GM19463 (cell line): Measurements from ENCODE around the gene TNRC6C.
"Not testable (repeated sequence)": the region's sequence is repeated elsewhere in the genome, so short reads cannot be mapped to it uniquely, and the experiment has no call there.

Experiments used
- ATAC-seq: cut with Tn5 transposase; IDR thresholded peaks from one replicate; pipeline ENCODE4 v1.9.1; 2021; ENCODE audit warnings: mild to moderate bottlenecking, moderate library complexity; ENCODE audit not compliant: unreplicated experiment

The TNRC6C gene

DNA sequence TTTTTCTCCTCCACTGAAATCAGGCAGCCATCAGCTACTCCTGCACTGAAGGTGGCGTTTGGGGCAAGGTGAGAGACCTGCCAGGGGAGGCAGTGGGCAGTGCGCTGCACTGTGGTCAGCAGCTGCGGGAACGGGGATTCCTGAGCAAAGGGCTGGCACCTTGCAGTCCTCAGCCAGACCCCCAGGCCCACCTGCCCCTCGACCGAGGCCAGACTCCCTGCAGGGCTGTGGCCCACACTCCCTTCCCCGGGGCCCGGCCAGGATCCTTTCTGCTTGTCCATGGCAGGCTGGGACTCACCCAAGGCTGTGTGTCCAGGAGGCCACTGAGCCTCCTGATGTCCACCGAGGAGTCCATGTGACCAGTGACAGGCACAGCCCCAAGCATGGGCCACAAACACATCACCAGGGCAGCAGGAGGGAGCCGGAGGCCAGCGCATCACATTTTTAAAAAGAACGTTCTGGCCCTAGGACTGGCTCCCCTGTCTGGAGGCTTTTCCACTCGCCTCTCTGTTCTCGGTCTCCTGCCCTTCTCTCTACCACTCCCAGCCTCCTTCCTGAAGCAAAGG, 28.5 kb upstream of the TNRC6C start:
- no peak for ATAC-seq

DNA sequence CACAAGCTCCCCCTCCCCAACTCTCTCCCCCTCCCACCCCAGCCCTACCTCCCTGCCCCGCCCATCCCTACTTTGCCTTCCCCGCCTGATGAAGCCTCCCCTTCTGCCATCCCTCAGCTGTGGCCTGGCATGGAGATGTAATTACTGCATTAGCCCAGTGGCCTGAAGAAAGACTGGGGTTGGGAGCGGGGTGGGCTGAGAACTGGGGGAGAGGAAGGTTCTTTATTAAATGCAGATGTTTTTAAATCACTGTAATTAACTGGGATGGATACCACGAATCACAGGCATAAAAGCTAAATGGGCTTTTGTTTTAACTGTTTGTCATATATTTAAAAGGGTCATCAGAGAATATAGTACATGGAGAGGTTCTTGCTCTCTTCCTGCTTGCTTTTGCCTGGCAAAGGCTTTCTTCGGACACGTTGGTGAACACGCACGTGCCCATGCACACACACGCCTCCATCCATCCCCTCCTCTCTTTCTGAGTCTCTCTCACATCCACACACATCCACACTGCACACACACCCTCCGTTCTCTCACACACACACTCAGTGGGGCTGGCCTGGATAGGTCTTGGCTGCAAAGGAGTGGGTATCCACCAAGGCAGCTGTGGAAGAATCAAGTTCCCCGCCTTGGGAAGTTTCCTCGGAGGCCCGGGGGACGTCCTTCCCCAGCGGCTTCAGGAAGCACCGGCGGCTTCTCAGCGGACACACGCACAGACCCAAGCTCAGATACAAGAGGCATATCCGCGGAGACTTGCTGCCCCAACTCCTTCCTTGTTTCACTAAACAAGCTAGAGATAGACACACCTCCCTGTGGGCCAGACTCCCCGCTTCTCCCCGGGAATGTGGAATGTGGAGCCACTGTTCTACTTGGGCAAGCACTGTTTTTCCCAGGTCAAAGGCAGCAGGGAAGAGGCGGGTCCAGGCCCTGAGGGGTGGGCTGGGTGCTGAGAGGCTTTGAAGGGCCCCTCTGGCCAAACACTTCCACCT, 27.4 kb upstream of the TNRC6C start:
- no peak for ATAC-seq

DNA sequence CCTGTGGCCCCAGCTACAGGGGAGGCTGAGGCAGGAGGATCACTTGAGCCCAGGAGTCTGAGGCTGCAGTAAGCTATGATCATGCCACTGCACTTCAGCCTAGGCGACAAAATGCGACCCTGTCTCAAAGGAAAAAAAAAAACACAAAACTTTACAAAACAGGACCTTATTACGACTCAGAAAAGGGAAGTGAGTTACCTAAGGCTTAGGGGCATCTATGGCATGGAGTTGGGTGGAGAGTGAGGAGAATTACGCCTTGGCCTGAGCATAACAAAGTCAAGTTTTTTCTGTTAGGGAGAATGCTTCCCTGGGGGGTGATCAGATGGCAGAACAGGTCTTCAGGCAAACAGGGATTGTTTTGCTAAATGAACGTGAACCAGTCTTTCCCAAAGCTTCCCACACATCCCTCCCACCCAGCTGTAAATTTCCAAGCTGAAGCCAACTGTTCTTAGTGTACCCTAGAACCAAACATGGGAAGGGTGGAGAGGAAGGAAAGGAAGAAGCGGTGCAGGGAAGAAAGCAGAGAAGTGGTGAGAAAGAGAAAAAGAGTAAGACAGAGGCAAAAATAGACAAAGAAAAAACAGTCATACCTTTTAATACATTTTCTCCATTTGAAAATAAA, 24.6 kb upstream of the TNRC6C start:
- no peak for ATAC-seq

DNA sequence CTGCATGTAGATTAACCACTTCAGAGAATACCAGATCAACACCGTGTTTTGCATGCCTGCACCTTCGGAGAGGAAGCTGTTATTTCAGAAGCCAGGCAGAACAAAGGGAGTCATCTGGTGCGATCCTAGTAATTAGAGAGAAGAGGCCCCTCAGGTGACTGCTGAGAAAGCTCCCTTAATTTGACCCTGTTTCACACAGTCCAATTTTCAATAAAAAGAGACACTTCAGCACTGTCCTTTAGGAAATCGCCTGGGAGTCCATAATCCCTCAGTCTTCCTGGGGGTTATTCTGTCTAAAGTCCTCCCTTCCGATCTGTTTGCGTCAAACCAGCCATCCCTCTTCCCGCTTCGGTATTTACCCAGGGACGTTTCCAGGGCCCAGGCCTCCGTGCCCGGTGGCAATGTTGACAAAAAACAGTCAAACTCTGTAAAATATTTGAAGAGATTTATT, 23.4 kb upstream of the TNRC6C start:
- ATAC-seq = no peak

DNA sequence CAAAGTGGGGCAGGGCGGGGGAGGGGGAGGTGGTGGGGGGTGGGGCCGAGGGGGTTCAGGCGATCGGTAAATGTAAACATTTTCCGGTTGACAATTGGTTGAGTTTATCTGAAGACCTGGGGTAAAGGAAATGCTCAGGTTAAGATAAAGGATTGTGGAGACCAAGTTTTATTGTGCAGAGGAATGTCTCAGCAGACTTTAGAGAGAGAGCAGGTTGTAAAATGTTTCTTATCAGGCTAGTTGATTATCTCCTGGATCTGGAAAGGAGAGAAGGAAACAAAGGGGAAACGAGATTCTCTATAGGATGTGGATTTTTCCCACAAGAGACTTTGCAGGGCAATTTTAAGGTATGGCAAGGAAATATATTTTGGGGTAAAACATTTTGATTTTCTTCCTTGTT, 22.8 kb upstream of the TNRC6C start:
- not testable (repeated sequence) for ATAC-seq

DNA sequence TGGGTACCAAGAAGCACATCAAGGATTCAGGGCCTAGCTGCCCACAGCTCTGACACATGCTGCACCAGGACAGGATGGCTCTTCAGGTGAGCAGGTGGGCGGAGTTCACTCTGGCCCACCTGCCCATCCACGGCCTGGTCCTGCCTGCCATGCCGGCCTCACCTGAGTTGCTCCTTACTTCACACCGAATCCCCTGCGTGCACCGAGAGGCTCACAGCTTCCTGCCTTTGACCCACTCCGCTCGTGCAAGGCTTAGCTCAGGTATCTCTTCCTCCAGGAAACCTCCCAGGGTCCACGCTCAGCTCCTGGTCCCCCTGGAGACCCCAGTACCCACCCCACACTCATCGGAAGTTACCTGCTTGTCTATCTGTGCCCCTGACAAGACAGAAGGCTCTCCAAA, 21.6 kb upstream of the TNRC6C start:
- no peak for ATAC-seq

DNA sequence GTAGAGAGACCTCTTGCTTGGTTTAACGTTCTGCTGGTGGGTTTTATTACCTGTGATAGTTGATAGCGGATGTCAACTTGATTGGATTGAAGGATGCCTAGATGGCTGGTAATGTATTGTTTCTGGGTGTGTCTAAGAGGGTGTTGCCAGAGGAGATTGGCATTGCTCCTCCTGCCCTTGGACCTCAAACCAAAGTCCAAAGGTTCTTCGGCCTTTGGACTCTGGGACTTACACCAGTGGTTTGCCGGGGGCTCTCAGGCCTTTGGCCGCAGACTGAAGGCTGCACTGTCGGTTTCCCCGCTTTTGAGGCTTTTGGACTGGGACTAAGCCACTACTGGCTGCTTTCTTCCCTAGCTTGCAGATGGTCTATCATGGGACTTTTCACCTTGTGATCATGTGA, 17.5 kb upstream of the TNRC6C start:
- no peak for ATAC-seq

DNA sequence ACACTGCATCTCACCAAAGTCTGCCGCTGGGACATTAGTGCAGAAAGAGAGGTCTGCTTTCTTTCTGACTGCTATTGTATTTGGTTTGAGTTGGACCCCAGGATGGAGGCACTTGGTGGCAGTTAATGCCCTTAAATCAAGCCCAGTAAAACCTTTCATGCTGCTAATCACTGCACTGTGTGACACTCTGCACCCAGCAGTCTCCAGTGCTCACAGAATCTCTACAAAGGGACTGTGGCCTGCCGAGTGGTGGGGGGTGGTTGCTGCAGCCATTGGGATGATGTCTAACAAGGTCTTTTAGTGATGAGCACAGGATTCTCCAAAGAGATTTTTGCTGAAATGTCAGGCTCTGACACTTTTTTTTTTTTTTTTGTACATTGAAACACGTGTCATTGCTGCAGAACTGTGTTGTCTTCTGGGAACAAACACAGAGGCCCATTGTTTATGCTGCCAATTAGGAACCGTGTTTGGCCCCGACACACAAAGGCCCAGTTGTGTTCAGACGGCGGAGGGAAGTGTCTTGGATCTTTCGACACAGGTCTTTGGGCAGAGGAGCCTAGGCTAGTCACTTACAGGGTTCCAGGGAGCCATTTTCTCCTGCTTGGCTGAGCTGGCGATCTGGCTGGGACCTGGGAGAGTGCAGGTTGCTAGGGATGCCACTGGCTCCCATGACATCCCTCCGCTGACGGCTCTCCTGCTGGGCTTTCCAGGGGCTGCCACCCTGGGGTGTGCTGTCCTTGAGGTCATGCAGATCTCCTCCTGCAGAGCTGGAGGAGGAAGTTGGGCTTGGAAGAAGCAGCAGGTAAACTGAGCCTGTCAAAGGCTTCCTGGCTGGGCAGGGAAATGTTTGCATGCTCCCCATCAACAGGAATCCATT, 16.2 kb upstream of the TNRC6C start:
- no peak for ATAC-seq

DNA sequence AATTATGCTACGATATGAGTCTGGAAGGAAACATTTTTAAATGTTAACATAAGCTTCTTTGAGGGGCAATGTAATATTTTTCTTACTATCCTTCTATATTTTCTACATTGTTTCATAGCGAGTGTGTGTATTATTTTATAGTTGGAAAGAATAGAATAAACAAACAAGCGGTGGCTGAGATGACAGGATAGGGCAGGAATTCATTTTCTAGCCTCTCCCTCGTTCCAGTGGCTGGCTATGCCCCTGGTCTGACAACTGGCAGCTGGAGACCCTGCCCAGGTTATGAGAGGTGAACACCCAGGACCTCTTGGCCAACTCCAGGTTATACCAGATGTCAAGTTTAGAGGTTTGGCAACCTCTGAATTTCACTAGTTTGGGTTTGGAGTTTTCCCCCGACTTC, 14.5 kb upstream of the TNRC6C start:
- no peak for ATAC-seq

DNA sequence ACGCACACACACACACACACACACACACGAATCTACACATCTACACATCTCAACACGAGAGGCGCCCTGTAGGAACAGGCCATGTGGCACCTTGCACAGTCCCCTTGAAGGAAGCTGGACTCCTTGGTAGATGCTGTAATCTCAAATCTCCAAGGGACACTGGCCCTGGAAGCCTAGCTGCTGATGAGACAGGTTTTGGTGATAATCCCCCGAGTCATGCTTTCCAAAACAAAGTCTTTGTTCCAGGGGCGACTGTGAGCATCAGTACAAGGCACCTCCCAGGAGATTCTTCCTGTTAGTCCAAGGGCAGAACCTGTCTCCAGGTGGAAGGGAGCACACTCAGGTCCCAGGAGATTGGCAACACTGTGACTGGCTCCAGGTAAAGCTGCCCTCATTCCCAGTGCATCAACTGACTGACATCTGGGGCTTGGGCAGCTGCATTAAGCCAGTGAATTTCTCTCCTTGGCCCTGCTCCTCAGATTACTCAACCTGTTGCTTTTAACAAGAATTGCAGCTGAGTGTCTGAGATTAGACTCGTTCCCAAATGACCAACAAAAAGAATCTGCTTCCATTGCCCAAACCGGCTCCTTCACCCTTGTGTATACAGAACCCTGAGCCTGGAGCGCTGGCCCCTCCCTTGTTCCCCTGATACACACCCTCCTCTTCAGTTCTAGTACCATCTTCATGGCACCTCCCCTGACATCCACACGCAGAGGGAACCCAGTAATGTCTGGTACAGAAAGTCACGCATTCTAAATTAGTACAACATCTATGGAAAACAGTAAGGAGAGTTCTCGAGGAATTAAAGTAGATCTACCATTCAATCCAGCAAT, 13.9 kb upstream of the TNRC6C start:
- no peak for ATAC-seq

DNA sequence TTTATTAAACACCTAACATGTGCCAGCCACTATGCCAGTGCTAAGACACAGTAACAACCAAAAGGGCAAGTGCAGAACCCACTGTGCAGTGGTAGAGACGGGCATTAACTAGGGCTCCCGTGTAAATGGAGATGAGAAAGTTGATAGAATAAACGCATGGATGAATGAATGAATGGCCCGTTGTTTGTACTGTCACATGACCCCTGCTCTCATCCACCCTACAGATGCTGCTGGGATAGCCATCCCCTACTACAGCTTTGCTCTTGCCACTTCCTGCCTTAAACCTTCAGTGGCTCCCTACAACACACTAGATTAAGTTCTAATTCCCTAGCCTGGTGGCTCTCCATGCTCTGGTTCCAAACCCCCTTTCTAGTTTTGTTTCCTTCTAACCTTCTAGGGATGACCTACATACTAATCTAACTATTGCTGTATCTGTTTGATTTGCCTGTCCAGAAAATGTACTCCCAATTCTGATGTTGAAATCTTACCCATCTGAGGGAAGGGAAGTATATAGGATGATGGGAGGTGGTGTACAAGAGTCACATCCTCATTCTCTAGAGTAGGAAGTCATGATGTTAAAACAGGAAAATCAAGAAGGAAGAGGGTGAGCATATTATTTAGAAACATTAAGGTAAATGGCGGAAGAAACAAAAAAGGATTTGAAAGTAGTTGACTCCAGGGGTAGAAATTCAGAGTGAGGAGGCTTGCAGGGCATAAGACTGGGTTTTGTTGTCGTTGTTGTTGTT, 11.4 kb upstream of the TNRC6C start:
- no peak for ATAC-seq

DNA sequence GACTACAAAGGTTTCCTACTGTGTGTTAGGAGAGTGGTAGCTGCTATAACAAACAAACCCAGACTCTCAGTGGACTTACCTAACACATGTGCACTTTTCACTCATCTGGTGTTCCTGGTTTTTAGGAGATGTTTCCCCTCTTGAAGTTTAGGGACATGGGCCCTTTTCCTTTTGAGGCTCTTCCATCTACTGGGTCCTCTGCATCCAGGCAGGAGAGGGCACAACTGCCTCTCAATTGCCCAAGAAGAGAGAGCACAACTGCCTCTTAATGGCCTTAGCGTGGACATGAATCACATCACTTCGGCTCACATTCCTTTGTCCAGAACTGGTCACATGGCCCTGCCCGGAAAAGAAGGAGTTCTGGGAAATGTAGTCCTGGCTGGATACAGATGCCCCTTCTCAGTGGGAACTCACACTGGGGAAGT, 9.8 kb upstream of the TNRC6C start:
- no peak for ATAC-seq

DNA sequence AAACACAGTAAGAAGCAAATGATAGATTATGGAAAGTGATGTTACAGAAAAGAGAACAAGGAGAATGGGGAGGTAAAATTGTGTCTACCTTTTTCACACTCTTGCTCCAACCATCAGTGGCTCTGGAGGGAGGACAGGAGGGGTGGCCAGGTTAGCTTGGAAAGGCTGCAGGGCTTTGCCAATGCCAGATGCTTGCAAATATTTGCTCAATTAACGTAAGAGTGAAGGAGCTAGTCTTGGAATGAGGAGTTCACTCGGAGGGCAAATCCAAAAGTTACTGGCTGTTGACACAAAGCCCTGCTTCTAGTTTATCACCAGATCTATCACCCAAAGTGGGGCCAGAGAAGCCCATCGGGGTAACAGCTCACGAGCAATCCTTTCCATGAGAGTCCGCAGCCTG, 7.4 kb upstream of the TNRC6C start:
- no peak for ATAC-seq

DNA sequence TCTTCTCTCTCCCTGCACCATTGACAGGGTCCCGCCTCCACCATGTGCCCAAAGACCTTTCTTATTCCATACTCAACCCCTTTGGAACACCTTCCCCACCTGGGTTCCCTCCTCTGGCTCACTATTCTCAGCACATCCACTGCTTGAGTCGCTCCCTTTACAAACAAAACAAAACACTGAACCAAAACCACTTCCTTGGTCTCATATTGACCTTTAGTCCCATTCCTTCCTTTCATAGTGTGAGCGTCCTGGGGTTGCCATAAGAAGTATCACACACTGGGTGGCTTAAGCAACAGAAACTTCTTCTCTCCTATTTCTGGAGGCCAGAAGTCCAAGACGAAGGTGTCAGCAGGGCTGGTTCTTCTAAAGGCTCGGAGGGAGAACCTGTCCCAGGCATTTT, 6.1 kb upstream of the TNRC6C start:
- ATAC-seq = no peak

DNA sequence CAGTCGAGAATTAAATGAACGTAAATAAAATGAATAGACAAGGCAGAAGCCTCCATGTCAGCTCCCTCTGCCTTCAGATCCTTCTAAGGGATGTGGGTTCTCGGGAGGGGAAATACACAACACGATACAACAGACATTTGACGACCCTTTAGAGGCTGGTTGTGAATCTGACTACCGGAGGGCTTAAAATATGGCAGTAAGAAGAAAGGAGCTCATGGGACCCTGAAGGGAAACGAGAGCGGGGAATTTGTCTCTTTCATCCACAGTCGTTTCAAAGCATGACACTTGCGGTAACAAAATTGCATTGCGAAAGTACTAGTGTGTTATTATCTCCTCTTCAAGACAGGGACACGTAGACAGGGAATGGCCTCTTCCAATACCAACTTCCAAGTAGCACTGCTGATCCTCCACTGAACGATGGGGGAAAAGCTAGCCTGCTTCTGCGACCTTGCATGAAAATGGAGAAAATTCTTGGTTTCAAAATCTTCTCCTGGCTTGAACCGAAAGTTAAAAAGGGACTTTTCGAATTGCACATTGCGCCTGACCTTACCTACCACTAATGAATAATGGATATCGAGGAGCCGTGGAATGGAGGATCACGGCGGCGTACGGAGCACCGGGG, 1.2 kb upstream of the TNRC6C start:
- no peak for ATAC-seq

DNA sequence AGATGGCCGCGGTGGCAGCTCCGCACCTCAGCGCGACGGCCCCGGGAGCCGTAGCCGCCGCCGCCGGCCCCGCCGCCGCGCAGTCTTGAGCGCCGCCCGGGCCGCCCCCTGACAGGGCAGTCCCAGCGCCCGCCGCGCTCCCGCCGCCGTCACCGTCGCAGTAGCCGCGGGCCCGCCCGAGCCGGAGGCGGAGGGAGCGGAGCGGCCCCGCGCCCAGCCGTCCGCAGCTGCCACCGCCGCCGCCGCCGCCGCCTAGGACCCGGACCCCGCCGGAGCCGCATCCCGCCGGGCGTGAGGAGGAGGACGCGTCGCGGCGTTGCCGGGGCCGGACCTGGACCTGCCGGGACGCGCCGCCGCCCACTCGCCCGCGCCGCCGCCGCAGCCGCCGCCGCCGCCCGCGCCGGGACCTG, 218 bp downstream of the TNRC6C start:
- peak; percentile 17 for ATAC-seq

DNA sequence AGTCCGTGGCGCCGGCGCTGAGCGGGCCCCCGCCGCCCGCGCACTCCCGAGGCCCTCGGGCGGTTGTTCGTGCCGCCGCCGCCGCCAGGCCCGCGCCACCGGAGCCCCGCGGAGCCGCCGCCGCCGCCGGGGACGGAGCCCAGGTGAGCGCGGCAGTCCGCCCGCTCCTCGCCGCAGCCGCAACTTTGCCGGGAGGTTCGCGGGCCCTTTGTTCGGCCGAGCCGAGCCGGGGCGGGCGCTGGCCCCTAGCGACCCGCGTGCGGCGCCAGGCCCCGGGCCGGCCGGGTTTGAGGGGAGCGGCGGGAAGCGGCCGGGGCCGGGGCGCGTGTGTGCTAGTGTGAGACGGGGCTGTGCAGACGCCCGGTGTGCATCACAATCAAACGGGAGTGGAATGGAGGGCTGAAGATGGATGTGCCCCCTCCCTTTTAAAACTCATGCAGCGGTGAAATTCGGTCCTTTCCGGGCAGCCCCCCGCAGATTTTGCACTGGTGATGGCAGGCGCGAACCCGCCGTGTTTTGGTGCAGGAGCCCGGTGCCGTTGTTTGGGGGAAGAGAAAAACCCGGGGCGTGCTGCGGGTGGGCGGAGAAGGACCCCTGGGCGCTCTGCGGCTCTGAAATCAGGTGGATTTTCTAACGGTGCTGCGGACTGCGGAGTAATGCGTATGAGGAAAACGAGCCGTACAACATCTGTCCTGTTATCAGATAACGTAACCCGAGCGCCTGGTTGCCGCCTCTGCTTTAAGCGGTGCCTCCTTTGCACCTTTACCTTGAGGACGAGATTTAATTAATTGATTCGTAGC, 823 bp downstream of the TNRC6C start:
- ATAC-seq = no peak

DNA sequence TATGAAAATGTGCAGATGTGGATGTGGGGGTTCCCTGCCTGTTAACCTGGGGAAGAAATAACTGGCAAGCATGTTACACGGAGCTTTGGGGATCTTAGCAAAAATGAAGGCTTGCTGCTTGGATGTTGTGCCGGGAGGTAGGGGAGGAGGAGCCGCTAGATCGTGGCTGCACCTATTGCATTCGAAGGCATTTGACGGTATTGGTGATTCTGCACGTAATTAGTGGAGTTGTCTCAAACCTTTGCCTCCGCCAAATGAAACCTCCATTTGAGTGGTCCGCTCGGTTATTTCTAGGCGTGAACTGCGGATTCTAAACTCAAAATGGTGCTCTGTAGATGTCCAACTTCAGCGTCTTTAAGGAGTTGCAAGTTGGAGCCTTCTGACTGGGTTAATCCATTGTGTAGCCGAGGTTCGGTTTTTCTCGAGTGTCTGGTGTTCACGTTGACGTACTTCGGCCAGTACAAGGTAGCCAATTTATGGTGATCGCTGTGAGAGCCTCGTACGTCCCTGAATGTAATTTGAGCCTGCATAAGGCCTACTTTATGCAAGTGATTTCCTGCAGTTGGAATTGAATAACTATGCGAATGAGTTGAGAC, 1.5 kb downstream of the TNRC6C start:
- ATAC-seq = no peak
